HG03159 (cell line): ENCODE results near the gene RAD51.
A peak's percentile ranks its signal among the peaks of the same experiment; 100 is the strongest.
"Not testable (repeated sequence)": the region's sequence is repeated elsewhere in the genome, so short reads cannot be mapped to it uniquely, and the experiment has no call there.

Experiments used
- ATAC-seq: cut with Tn5 transposase; IDR thresholded peaks from one replicate; pipeline ENCODE4 v1.9.1; 2021; ENCODE audit warnings: mild to moderate bottlenecking, moderate library complexity; ENCODE audit not compliant: unreplicated experiment

The RAD51 gene

GRCh38 chr15:40694688-40695468 lies at the start of gene RAD51:
TSS of gene RAD51 (plus strand) at chr15:40695174. CDS start at chr15:40698759, 3,585 bp downstream.
- peak; percentile 85 for ATAC-seq

- ATAC-seq = no peak
Observed at GRCh38 chr15:40647523-40647922, 47.5 kb upstream of the RAD51 start.

GRCh38 chr15:40650479-40650878 lies 44.5 kb upstream of the RAD51 start:
- no peak for ATAC-seq

GRCh38 chr15:40660686-40661085 lies 34.3 kb upstream of the RAD51 start:
- no peak for ATAC-seq

GRCh38 chr15:40664909-40665308 lies 30.1 kb upstream of the RAD51 start:
- no peak for ATAC-seq

GRCh38 chr15:40676290-40676689 lies 18.7 kb upstream of the RAD51 start:
- ATAC-seq = not testable (repeated sequence)

- not testable (repeated sequence) for ATAC-seq
Observed at GRCh38 chr15:40676906-40677305, 18.1 kb upstream of the RAD51 start.

GRCh38 chr15:40680151-40680550 lies 14.8 kb upstream of the RAD51 start:
- ATAC-seq = no peak

GRCh38 chr15:40680959-40681358 lies 14.0 kb upstream of the RAD51 start:
- not testable (repeated sequence) for ATAC-seq

GRCh38 chr15:40684381-40684780 lies 10.6 kb upstream of the RAD51 start:
- no peak for ATAC-seq

- ATAC-seq = no peak
Observed at GRCh38 chr15:40685376-40685775, 9.6 kb upstream of the RAD51 start.

GRCh38 chr15:40688932-40689799 lies 5.8 kb upstream of the RAD51 start:
- ATAC-seq = no peak

- no peak for ATAC-seq
Observed at GRCh38 chr15:40691737-40692136, 3.2 kb upstream of the RAD51 start.

- ATAC-seq = peak; percentile 18
Observed at GRCh38 chr15:40693904-40694687, 878 bp upstream of the RAD51 start.

- ATAC-seq = peak; percentile 23
Observed at GRCh38 chr15:40695469-40695890, 506 bp downstream of the RAD51 start.

- ATAC-seq = no peak
Observed at GRCh38 chr15:40696228-40696627, 1.3 kb downstream of the RAD51 start.

GRCh38 chr15:40697916-40698315 lies 2.9 kb downstream of the RAD51 start:
- no peak for ATAC-seq

GRCh38 chr15:40702077-40702476 lies 7.1 kb downstream of the RAD51 start:
- no peak for ATAC-seq

- ATAC-seq = no peak
Observed at GRCh38 chr15:40706121-40706520, 11.1 kb downstream of the RAD51 start.

GRCh38 chr15:40714144-40714543 lies 19.2 kb downstream of the RAD51 start:
- no peak for ATAC-seq

- ATAC-seq = no peak
Observed at GRCh38 chr15:40716165-40716564, 21.2 kb downstream of the RAD51 start.
